ENCODE measurements around the gene PNPLA8.
A peak's percentile ranks its signal among the peaks of the same experiment; 100 is the strongest.
"Not testable (repeated sequence)": the region's sequence is repeated elsewhere in the genome, so short reads cannot be mapped to it uniquely, and the experiment has no call there.

Gene PNPLA8, protein sequence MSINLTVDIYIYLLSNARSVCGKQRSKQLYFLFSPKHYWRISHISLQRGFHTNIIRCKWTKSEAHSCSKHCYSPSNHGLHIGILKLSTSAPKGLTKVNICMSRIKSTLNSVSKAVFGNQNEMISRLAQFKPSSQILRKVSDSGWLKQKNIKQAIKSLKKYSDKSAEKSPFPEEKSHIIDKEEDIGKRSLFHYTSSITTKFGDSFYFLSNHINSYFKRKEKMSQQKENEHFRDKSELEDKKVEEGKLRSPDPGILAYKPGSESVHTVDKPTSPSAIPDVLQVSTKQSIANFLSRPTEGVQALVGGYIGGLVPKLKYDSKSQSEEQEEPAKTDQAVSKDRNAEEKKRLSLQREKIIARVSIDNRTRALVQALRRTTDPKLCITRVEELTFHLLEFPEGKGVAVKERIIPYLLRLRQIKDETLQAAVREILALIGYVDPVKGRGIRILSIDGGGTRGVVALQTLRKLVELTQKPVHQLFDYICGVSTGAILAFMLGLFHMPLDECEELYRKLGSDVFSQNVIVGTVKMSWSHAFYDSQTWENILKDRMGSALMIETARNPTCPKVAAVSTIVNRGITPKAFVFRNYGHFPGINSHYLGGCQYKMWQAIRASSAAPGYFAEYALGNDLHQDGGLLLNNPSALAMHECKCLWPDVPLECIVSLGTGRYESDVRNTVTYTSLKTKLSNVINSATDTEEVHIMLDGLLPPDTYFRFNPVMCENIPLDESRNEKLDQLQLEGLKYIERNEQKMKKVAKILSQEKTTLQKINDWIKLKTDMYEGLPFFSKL

DNA sequence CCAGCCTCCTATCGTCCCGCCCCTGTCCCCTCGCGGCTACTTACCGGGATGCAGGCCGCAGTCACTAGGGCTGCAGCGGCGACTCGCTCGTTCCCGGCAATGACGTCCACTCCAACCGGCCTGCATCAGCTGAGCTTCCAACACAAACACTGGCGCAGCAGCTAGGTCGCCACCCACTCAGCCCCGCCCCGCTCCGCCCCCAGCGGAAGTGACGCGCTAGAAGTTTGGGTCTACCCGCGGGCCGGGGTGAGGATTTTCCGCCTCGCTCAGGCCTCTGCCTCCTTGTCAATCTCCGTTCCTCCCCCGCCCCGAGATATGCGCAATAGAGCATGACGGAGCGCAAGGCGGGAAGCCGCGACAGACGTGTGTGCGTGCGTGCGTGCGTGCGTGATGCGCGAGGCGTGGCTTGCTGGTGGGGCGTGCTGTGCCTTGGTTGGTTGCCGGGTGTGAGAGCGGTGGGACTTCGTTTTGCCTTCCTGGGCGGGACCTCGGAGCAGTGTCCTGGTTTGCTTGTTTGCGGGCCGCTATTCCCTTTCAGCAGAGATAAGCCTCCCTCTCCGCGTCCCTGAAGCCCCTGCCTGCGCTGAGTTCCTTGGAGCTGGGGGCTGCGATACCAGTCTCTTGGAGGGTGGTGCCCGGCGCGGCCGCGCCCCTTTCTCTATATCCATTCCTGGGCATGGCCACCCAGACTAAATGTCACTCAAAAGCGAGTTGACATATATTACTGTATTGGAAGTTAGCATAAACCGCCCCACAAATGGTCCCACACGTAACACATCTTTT is at the start of gene PNPLA8:
PNPLA8 (minus strand) TSS at position 151 of the 783 bp plus-strand sequence. CDS start 10,644 bp downstream, outside the sequence.
- DNase-seq = peak; percentile 79

DNA sequence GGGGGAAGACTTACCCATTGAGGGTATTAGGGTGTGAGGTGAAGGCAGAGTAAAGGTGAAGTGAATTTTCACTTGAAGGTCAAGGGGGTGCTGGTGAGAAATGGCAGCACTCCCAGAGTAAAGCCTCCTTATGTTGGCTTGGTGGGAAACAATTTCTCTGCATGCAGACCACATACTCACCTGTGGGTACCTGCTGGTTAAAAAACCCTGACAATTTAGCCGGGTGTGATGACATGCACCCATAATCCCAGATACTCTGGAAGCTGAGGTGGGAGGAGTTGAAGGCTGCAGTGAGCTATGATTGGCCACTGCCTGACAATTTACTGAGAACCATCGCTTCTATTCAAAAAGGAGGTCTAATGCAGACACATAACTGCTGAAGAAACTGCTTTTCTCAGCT is 49.2 kb upstream of the PNPLA8 start:
- DNase-seq = no peak

DNA sequence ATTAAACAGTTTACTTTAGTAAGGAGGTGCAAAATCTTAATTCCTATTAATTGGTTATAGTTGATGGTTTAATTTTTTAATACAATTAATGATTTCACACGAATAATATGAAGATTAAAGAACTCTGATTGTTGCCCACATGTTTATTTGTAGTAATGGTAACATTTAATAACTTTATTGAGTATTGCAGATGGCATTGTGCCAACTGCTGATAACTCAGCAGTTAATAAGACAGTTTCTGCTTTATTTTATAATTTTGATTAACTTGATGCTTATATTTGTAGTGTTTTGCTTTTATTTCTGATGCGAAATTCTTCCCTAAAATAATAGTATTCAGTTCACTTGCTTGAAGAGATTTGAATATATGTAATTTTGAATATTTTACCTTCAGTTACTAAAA is 46.5 kb upstream of the PNPLA8 start:
- no peak for DNase-seq

DNA sequence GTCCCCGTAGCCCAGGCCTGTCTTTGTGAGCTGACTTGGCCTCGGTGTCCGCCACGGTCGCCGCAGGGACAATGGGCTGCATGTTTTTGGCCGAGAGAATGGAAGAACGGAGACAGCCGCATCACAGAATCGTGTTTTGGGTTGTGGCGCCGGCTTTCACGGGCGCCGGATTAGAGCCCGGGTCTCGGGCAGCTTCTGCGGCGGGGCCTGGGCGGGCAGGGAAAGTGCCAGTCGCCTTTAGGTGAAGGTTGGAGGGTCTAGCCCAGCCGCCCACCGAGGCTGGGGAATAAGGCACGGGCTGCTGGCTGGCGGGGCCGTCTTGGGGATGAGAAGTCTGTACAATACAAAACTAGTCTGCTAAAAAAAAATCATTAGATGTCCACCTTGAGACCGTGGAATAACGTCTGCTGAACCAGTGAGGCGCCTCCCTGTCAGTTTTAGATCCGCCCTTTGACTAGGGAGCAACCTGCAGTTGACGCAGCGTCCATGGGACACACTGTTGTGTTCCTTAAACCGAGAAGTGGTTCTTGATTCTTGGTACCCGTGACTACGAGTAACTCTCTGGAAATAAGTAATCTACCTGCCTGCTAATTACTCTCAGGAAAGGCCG is 44.3 kb upstream of the PNPLA8 start:
- DNase-seq = no peak

DNA sequence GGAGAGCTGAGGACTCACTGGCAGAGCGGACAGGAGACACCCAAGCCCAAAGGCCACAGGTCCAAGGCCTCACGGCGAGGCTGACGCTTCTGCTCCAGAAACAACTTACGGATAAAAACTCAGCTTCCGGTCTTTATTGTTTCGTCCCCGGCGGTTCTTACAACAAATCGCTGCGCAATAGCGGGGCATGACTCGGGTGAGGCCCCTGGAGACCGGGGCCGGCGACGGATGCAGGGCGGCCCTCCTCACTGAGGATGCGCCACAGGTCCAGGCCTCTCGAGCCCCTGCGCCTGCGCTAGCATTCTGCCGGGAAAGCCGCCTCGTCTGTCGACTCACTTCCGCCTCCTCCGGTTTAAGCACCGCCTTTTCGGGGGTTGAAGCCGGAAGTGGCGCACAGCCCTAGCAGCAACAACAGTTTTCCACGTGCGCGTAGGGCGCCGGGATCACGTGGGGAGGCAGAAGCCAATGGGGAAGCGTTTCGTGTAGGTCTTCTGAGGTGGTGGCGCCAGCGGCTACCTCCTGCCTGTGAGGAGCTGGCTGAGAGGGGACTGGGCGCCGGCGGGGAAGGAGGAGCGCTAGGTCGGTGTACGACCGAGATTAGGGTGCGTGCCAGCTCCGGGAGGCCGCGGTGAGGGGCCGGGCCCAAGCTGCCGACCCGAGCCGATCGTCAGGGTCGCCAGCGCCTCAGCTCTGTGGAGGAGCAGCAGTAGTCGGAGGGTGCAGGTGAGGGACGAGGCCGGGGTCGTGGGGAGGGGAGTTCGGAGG is 43.6 kb upstream of the PNPLA8 start, which contains the start of the genes DNAJB9 and THAP5:
DNAJB9 (plus strand) TSS at position 494 of the 765 bp plus-strand sequence. CDS start 1,853 bp downstream, outside the sequence.
THAP5 (minus strand) TSS at position 326 of the 765 bp plus-strand sequence; CDS start at position 189, 137 bp downstream.
- DNase-seq = peak; percentile 74

DNA sequence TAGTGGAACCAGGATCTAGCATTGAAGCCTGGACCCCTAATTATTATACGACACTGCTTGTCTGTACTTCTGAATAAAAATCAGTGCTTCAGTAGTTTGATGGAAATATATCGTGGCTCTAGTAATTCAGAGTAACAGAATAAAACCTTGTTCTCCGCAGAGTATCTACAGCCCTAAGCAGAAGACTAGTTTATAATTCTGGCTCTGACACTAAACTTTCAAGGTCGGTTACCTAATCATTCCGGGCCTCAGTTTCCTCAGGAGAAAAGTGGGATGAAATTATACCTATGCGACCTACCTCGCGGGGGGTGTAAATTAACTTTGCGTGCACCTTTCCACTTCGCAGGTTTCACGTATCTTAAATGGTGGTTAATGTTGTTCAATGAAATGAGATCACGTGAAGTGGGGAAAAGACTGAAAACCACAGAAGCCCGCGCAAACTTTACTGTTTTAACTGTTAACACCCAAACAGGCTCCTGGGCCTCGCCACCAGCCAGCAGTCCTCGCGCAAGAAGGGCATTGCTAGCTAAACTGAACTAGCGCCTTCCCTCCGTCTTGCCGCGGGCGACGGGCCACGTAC is 43.0 kb upstream of the PNPLA8 start:
- no peak for DNase-seq

DNA sequence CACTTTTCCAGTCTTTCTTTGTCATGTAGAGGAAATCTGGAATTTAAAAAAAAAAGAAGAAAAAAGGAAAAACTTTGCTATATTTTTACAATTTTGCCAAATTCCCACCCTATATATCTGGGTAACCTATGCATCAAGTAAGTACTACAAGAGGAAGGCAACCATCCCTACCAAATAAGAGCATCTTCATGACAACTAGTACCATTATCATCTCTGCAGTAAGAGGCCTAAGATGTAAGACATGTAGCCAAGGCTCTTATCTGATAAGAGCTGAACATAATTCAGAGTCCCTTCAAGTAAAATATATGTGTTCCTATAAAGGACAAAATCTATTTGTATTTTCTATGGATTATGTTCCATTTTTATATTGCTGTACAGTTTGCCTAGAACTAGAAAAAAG is 40.1 kb upstream of the PNPLA8 start:
- no peak for DNase-seq

DNA sequence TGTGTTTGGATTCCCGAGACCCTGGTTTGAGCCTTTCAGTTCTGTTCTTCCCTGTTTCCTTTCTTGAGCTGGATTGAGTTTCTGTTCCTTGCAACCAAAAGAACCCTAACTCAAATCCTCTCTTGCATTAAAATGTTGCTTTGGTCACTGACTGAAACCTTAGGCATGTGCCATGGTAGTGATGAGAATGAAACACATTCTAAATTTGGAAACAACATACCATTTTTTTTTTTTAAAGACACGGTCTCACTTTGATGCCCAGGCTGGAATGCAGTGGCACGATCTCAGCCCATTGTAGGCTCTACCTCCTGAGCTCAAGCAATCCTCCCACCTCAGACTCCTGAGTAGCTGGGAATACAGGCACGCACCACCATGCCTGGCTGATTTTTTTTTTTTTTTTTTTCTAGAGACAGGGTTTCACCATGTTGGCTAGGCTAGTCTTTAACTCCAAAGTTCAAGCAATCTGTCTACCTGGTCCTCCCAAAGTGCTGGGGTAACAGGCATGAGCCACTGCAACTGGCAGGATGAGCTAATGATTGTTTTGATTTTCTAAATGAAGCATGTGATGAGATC is 35.2 kb upstream of the PNPLA8 start:
- no peak for DNase-seq

DNA sequence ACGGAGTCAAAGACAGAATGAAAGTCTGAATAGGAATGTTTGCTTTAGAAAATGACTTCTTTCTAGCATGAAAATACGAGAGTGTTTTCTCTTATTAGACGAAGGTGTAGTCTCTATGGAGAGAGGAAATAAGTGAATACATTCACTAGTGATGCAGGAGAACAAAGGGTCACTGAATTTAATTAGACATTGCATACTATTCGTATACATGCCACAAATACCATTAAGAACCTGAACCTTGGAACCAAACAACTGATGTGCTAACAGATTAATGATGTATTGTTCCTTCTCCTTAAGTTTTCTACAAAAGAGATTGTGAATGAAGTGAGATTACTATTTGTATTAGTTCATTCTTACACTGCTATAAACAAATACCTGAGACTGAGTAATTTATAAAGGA is 33.3 kb upstream of the PNPLA8 start:
- no peak for DNase-seq

DNA sequence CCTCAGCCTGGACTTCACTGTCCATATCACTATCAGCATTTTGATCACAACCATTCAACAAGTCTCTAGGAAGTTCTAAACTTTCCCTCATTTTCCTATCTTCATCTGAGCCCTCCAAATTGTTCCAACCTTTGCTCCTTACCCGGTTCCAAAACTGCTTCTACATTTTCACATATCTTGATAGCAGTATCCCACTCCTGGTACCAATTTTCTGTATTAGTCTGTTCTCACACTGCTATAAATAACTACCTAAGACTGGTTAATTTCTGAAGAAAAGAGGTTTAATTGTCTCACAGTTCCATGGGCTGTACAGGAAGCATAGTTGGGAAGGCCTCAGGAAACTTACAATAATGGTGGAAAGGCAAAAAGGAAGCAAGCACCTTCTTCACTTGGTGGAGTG is 31.7 kb upstream of the PNPLA8 start:
- no peak for DNase-seq

DNA sequence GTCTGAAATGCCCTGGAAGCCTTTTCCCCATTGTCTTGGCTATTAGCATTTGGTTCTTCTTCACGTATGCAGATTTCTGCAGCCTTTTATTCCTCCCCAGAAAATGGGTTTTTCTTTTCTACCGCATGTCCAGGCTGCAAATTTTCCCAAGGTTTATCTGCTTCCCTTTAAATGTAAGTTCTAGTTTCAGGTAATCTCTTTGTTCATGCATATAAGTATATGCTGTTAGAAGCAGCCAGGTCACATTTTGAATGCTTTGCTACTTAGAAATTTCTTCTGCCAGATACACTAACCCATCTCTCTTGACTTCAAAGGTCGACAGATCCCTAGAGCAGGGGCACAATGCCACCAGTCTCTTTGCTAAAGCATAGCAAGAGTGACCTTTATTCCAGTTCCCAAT is 31.3 kb upstream of the PNPLA8 start:
- DNase-seq = no peak

DNA sequence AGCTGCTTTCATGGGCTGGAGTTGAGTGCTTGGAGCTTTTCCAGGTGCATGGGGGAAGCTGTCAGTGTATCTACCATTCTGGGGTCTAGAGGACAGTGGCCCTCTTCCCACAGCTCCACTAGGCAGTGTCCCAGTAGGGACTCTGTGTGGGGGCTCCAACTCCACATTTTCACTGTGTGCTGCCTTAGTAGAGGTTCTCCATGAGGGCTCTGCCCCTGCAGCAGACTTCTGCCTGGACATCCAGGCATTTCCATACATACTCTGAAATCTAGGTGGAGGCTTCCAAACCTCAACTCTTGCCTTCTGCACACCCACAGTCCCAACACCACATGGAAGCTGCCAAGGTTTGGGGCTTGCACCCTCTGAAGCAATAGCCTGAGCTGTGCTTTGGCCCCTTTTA is 30.7 kb upstream of the PNPLA8 start:
- DNase-seq = not testable (repeated sequence)

DNA sequence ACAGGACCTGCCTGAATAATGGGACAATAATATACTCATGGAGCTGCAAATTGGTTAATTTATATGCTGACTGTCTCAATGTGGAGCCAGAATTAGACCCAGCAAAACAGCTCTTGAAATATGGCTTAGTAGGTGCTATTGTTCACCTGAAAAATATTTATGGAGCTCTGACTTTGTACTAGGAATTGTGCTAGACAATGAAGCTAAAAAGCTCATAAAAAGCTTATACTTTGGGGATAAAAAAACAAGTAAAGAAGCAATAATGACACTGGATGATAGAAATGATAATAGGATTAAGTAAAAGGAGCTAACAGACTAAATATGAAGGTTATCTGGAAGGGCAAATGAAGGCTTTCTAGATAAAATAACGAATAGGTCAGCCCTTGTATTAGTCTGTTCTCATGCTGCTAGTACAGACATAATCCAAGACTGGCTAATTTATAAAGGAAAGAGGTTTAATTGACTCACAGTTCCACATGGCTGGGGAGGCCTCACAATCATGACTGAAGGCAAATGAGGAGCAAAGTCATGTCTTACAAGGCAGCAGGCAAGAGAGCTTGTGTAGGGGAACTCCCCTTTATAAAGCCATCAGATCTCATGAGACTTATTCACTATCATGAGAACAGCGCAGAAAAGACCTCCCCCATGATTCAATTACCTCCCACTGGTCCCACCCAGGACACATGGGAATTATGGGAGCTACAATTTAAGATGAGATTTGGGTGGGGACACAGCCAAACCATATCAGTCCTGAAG is 22.4 kb upstream of the PNPLA8 start:
- not testable (repeated sequence) for DNase-seq

DNA sequence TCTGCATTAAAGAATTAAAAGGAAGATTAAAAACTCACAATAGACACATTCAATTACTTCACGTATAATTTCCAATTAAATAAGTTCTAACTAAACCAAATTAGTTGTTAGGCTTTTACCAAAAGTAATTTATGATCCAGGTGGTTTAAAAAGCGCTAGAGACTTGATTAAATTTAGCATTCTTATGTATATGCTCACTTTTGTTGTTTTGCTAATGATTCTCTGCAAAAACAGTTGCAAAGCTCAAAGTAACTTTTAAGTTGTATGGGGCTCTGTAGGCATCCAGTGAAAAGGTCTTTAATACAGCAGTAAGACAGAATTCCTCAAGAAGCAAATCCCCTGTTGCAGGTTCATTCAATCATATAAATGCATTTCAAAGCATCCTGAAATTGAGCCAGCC is 15.5 kb upstream of the PNPLA8 start:
- no peak for DNase-seq

DNA sequence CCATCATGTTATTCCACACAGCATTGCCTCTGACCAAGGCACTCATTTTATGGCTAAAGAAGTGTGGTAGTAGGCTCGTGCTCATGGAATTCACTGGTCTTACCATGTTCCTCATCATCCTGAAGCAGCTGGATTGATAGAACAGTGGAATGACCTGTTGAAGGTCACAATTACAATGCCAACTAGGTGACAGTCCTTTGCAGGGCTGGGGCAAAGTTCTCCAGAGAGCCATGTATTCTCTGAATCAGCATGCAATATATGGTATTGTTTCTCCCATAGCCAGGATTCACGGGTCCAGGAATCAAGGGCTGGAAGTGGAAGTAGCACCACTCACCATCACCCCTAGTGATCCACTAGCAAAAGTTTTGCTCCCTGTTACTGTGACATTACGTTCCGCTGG is 12.8 kb upstream of the PNPLA8 start:
- not testable (repeated sequence) for DNase-seq

DNA sequence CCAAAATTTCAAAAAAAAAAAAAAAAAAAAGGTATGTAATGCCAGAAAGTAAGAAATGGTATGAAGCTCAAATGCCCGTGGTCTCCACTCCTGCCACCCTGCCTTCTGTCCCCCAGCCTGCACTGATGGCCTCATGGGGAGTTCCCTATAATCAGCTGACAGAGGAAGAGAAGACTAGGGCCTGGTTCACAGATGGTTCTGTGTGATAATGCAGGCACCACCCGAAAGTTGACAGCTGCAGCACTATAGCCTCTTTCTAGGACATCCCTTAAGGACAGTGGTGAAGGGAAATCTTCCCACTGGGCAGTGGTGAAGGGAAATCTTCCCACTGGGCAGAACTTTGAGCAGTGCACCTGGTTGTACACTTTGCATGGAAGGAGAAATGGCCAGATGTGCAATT is 12.3 kb upstream of the PNPLA8 start:
- DNase-seq = not testable (repeated sequence)

DNA sequence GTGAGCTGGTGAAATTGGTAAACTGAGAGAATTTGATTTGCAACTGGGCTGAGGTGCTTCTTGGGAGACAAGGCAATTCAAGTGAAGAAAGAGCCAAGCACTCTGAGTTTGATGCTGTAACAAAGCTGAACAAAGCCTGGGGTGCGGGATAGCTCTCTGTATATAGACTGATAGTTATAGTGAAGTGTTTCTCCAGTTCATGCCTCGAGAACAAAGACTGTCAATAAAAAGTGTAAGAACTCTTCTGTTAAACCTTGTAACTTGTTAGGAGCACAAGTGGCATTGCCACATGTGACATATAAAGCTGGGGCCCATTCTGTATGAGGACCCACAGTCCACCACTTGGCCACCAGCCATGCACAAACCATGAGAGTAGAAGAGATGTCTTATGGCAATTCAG is 11.3 kb upstream of the PNPLA8 start:
- no peak for DNase-seq

DNA sequence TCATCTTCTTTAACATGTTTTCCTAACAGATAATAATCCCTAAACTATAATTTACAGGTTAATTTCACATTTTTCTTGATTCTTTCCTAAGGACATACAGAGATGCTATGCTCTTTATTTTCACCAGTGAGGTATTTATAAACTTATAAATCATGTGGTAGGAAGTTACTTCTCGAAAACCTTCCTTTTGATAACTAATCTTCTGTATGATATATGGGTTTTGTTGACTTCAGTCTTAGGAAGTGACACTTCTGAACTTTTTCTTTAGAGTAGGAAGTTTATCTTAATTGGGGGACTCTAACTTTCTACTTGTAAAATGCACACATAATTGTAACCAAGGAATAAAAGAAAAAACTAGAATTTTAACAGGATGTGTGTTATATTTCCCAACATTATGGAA is 9.8 kb upstream of the PNPLA8 start:
- DNase-seq = no peak

DNA sequence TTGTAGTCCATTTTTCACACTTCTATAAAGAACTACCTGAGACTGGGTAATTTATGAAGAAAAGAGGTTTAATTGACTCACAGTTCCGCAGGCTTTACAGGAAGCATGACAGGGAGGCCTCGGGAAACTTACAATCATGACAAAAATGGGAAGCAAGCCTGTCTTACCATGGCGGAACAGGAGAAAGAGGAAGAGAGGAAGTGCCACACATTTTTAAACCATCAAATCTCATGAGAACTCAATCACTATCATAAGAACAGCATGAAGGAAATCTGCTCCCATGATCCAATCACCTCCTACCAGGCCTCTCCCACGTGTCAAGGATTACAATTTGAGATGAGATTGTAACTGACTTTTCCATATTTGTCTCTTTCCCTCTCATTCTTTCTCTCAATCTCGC is 9.3 kb upstream of the PNPLA8 start:
- no peak for DNase-seq

DNA sequence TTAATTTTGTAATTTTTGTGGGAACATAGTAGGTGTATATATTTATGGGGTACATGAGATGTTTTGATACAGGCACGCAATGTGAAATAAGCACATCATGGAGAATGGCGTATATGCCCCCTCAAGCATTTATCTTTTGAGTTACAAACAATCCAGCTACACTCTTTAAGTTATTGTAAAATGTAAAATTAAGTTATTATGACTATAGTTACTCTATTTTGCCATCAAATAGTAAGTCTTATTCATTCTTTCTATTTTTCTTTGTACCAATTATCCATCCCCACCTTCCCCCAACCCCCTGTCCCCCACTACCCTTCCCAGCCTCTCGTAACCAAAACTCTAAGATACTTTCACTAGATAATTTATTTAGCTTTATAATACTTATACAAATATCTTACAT is 7.8 kb upstream of the PNPLA8 start:
- no peak for DNase-seq
